Measurements from ENCODE around the gene LSM11.

Gene LSM11

GRCh38 chr5:157767689-157768088, 24.2 kb downstream of the LSM11 start:
- no peak for DNase-seq (ENCODE audit: low read depth, low spot score)

DNA sequence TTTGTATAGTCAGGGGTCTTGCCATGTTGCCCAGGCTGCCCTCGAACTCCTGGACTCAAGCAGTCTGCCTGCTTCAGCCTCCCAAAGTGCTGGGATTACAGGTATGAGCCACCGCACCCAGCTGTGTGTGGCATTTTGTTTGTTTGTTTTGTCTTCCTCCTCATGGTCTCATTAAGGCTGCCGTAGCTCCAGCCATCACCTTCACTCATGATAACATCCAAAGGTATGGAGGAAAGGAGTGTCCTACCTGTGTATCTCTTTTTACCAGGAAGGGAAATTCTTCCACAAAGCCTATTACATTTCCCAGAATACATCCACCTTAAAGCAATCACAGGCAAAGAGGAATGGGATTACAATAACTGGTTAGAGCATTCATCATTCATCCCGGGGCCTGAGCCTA, 27.2 kb downstream of the LSM11 start:
- DNase-seq (ENCODE audit: low read depth, low spot score) = no peak

- DNase-seq (ENCODE audit: low read depth, low spot score) = no peak
These were observed 28.6 kb downstream of the LSM11 start for GRCh38 chr5:157772127-157772526.

GRCh38 chr5:157778121-157778805, 34.8 kb downstream of the LSM11 start:
- peak; percentile 77 for DNase-seq (ENCODE audit: low read depth, low spot score)

DNA sequence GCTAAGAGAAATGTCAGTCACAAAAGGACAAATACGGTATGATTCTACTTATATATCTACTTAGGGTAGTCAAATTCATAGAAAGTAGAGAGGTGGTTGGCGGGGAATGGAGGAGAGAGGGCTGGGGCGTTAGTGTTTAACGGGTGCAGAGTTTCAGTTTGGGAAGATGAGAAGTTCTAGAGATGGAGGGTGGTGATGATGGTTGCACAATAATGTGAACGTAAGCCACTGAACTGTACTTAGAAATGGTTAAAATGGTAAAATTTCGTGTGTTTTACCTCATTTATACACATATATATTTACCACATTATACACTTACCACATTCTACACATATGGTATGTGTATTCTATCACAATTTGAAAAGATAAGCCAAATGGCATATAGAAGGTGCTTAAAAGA, 35.7 kb downstream of the LSM11 start:
- no peak for DNase-seq (ENCODE audit: low read depth, low spot score)

GRCh38 chr5:157785801-157786200, 42.3 kb downstream of the LSM11 start:
- DNase-seq (ENCODE audit: low read depth, low spot score) = peak; percentile 15

- no peak for DNase-seq (ENCODE audit: low read depth, low spot score)
These were observed 49.8 kb downstream of the LSM11 start for GRCh38 chr5:157793301-157793700.

DNA sequence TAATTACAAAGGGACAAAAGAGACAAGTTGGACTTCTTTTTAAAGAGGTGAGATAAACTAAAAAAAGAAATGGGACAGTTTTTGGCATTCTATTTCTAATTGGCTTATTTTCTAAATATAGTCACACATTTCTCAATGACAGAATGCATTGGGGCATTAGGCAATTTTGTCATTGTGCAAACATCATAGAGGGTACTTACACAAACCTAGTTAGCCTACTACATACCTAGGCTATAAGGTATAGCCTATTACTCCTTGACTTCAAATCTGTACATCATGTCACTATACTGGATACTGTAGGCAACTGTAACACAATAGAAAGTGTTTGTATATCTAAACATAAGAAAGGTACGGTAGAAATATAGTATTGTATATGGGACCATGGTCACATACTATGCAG, 56.1 kb downstream of the LSM11 start:
- DNase-seq (ENCODE audit: low read depth, low spot score) = no peak

GRCh38 chr5:157800137-157800536, 56.6 kb downstream of the LSM11 start:
- DNase-seq (ENCODE audit: low read depth, low spot score) = no peak

DNA sequence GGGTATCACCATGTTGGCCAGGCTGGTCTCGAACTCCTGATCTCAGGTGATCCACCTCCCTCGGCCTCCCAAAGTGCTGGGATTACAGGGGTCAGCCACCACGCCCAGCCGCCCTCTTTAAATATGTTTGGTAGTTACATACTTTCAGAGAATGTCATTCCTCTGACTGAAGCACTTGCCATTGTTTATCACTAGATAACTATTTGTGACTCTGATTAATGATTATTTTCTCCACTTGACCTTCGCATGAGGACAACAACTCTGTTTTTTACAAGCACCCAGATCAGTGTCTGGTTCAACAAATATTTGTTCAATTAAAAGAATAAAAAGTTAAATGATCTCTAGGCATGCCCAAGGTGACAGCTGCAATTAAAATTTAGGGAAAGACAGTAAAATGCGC, 59.2 kb downstream of the LSM11 start:
- DNase-seq (ENCODE audit: low read depth, low spot score) = no peak

GRCh38 chr5:157808043-157808442, 64.5 kb downstream of the LSM11 start:
- no peak for DNase-seq (ENCODE audit: low read depth, low spot score)

Data from astrocyte of the hippocampus (primary cell).